NB4 (cell line): Measurements from ENCODE around the gene DUOX2.
"Not testable (repeated sequence)": the region's sequence is repeated elsewhere in the genome, so short reads cannot be mapped to it uniquely, and the experiment has no call there.

ENCODE experiments used
- MYC ChIP-seq: IDR thresholded peaks from 2 replicates; pipeline ENCODE4 v1.6.1; 2011; ENCODE audit warnings: low read depth, low read length
- POLR2A ChIP-seq: IDR thresholded peaks from 2 replicates; pipeline ENCODE4 v1.6.1; 2011; ENCODE audit warnings: mild to moderate bottlenecking; ENCODE audit not compliant: insufficient read length; ENCODE audit errors: extremely low read depth
- TF ChIP-seq, protein P1 (sequence below): IDR thresholded peaks from one replicate; pipeline ENCODE4 v1.5.1; 2012; ENCODE audit warnings: low read depth, low read length
- TF ChIP-seq, protein P2 (sequence below): IDR thresholded peaks from 2 replicates; pipeline ENCODE4 v1.6.1; 2011; ENCODE audit warnings: low read depth, low read length

DNA sequence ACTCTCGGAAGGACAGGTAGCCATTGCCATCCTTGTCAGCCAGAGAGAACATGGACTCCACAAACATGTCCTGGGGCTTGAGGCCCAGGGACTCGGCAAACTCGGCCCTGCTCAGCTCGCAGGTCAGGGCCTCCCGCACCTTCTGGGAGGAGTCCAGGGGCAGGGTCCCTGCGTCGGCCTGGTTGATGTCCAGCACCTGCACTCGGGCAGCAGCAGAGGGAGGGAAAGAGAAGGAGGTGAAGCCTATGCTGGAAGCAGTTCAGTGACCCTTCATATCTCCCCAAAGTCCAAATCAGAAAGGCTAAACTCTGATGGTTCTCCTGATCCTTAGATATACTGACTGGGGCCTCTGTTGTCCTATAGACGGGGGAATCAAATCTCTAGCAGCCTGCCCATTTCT, 9.8 kb downstream of the DUOX2 start:
- TF ChIP-seq, protein P1, sequence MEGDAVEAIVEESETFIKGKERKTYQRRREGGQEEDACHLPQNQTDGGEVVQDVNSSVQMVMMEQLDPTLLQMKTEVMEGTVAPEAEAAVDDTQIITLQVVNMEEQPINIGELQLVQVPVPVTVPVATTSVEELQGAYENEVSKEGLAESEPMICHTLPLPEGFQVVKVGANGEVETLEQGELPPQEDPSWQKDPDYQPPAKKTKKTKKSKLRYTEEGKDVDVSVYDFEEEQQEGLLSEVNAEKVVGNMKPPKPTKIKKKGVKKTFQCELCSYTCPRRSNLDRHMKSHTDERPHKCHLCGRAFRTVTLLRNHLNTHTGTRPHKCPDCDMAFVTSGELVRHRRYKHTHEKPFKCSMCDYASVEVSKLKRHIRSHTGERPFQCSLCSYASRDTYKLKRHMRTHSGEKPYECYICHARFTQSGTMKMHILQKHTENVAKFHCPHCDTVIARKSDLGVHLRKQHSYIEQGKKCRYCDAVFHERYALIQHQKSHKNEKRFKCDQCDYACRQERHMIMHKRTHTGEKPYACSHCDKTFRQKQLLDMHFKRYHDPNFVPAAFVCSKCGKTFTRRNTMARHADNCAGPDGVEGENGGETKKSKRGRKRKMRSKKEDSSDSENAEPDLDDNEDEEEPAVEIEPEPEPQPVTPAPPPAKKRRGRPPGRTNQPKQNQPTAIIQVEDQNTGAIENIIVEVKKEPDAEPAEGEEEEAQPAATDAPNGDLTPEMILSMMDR, result not testable (repeated sequence)
- not testable (repeated sequence) for TF ChIP-seq POLR2A, MYC
- TF ChIP-seq, protein P2, sequence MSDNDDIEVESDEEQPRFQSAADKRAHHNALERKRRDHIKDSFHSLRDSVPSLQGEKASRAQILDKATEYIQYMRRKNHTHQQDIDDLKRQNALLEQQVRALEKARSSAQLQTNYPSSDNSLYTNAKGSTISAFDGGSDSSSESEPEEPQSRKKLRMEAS, result not testable (repeated sequence)
